ENCODE results near the gene CCNT1.

DNA sequence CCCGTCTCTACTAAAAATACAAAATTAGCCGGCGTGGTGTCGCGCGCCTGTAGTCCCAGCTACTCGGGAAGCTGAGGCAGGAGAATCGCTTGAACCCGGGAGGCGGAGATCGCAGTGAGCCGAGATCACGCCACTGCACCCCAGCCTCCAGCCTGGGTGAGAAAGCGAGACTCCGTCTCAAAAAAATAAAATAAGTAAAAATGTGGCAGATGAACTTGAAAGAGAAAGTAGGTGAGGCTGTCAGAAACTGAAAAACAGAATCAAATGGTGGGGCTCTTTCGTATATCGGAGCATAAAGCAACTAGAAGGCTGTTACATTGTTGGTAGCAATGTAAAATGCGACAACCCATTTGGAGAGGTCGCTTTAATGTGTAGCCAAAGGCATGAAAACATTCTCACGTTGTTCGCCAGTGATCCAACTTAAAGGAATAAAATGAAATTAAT, 767 bp upstream of the CCNT1 start:
- TF ChIP-seq, protein P1, sequence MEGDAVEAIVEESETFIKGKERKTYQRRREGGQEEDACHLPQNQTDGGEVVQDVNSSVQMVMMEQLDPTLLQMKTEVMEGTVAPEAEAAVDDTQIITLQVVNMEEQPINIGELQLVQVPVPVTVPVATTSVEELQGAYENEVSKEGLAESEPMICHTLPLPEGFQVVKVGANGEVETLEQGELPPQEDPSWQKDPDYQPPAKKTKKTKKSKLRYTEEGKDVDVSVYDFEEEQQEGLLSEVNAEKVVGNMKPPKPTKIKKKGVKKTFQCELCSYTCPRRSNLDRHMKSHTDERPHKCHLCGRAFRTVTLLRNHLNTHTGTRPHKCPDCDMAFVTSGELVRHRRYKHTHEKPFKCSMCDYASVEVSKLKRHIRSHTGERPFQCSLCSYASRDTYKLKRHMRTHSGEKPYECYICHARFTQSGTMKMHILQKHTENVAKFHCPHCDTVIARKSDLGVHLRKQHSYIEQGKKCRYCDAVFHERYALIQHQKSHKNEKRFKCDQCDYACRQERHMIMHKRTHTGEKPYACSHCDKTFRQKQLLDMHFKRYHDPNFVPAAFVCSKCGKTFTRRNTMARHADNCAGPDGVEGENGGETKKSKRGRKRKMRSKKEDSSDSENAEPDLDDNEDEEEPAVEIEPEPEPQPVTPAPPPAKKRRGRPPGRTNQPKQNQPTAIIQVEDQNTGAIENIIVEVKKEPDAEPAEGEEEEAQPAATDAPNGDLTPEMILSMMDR (IDR thresholded peaks at IDR 0.05), result no peak
- TF ChIP-seq POLR2AphosphoS5 (IDR thresholded peaks at IDR 0.05) (no peak), POLR2A (IDR thresholded peaks at IDR 0.05) (no peak)
